Suprapubic skin (tissue), 4 donors: ENCODE results near the gene MIS18BP1.
"Not testable (repeated sequence)": the region's sequence is repeated elsewhere in the genome, so short reads cannot be mapped to it uniquely, and the experiment has no call there.

Experiments used
- CTCF ChIP-seq, 2 donors: fragments of 200-600 bp in 1 of 2; fragments of 450-650 bp in 1 of 2; sonication (generic) in 1 of 2; IDR thresholded peaks; one replicate each; pipeline ENCODE4 v1.5.1; 2016 to 2019; ENCODE audit warnings: antibody characterized with exemption in 2 of 2, mild to moderate bottlenecking in 1 of 2, moderate library complexity in 1 of 2
- EP300 ChIP-seq: sonication (generic); formaldehyde crosslinking; IDR thresholded peaks from one replicate; pipeline ENCODE4 v1.6.1; 2017; ENCODE audit warnings: antibody characterized with exemption
- POLR2AphosphoS5 ChIP-seq, 3 donors: sonication (generic); formaldehyde crosslinking; IDR thresholded peaks; one replicate each; pipeline ENCODE4 v1.6.1; 2017; ENCODE audit warnings: antibody characterized with exemption in 3 of 3

- TF ChIP-seq CTCF (IDR thresholded peaks at IDR 0.05); POLR2AphosphoS5 (IDR thresholded peaks at IDR 0.05); EP300: not testable (repeated sequence)
These were observed 28.9 kb upstream of the MIS18BP1 start for GRCh38 chr14:45281731-45282400.
